ENCODE results near the gene C13orf46.

GRCh38 chr13:113965968-113966884 lies 7.7 kb downstream of the C13orf46 start:
- TF ChIP-seq POLR2A (IDR thresholded peaks at IDR 0.05) (no peak), CTCF (IDR thresholded peaks at IDR 0.05) (no peak)

Data from gastroesophageal sphincter (tissue), 3 donors.